DMS79 (cell line): Measurements from ENCODE around the gene CRELD2.

Source experiments
- DNase-seq: peaks from one replicate; lab custom pipeline; 2025; lab: John Stamatoyannopoulos, UW

The CRELD2 gene

GRCh38 chr22:49946612-49947295 is 28.3 kb downstream of the CRELD2 start:
- no peak for DNase-seq

GRCh38 chr22:49947296-49947622 is 28.8 kb downstream of the CRELD2 start:
- DNase-seq: no peak

GRCh38 chr22:49948116-49948957 is 29.9 kb downstream of the CRELD2 start:
- DNase-seq: no peak

GRCh38 chr22:49948958-49949913 is 30.8 kb downstream of the CRELD2 start:
- no peak for DNase-seq

- DNase-seq: no peak
Observed at GRCh38 chr22:49949914-49950292, 31.5 kb downstream of the CRELD2 start.

- DNase-seq: no peak
Observed at GRCh38 chr22:49950396-49950994, 32.1 kb downstream of the CRELD2 start.

GRCh38 chr22:49951000-49951677 is 32.7 kb downstream of the CRELD2 start:
- DNase-seq: peak; percentile 70

GRCh38 chr22:49951678-49951985 is 33.2 kb downstream of the CRELD2 start:
- DNase-seq: no peak

- DNase-seq: no peak
Observed at GRCh38 chr22:49951986-49952896, 33.8 kb downstream of the CRELD2 start.

- DNase-seq: no peak
Observed at GRCh38 chr22:49953027-49953679, 34.7 kb downstream of the CRELD2 start.

GRCh38 chr22:49953680-49954344 is 35.4 kb downstream of the CRELD2 start:
- no peak for DNase-seq

GRCh38 chr22:49954354-49954753 is 35.9 kb downstream of the CRELD2 start:
- DNase-seq: no peak

- no peak for DNase-seq
Observed at GRCh38 chr22:49954991-49955580, 36.7 kb downstream of the CRELD2 start.

- DNase-seq: no peak
Observed at GRCh38 chr22:49955581-49956417, 37.4 kb downstream of the CRELD2 start.

- DNase-seq: no peak
Observed at GRCh38 chr22:49956418-49956770, 38.0 kb downstream of the CRELD2 start.

- DNase-seq: no peak
Observed at GRCh38 chr22:49956914-49957825, 38.7 kb downstream of the CRELD2 start.

GRCh38 chr22:49957826-49958365 is 39.5 kb downstream of the CRELD2 start:
- DNase-seq: no peak
